ENCODE measurements around the gene PCDH9. TPM values are rescaled to one million over a fixed set of nuclear protein-coding genes. Genes with fewer than 3 reads are reported as not detected.

The PCDH9 gene
- total and polyA plus RNA-seq, 10 of the 15 experiments (the other 5 are each of a cell fraction or from before 2014, with no cell fraction given) = 0.02 to 2.3 (median 0.05) TPM; not detected in 1

DNA sequence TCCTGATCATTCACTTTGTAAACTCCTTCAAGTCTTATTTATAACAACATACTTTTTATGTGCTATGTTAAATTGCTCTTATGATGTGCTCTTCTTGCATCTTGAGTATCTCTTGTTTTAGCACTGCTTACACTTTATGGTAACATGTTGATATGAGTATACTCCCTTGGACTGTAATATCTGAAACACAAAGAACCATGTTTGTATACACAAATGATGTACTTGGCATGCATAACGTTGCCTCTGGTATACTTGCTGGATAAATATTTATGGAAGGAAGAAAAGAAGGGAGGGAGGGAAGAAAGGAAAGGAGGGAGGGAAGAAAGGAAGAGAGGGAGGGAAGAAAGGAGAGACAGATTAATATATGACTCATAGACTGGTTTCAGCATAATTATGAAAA, 333.2 kb downstream of the PCDH9 start:
- WGBS (ENCODE audit: insufficient coverage, insufficient replicate concordance, low lambda C conversion rate, missing lambda C conversion rate) = 8% methylated on average over 1 of the region's 1 CpG
- ChIA-PET SMC1A (ENCODE audit: uncharacterized antibody, unreplicated experiment) (no interaction called here), CTCF (no interaction called here), RAD21 (ENCODE audit: unreplicated experiment) (no interaction called here), POLR2A (no interaction called here)
- no peak overlapping the region for H3K4me2 ChIP-seq (ENCODE audit: control insufficient read depth, insufficient read depth)
- no peak for TF ChIP-seq RELA (IDR thresholded peaks at IDR 0.05; ENCODE audit: borderline replicate concordance, partially characterized antibody)
- TF ChIP-seq HDGF (IDR thresholded peaks at IDR 0.05) = no peak
- no peak for TF ChIP-seq MYB (IDR thresholded peaks at IDR 0.05; ENCODE audit: borderline replicate concordance, low read depth, low read length)
- no peak for TF ChIP-seq TCF3 (IDR thresholded peaks at IDR 0.05; ENCODE audit: borderline replicate concordance, insufficient read depth, low read depth, low read length)
- no peak for TF ChIP-seq POLR2A (IDR thresholded peaks at IDR 0.05; ENCODE audit: low read depth, low read length)
- no peak for TF ChIP-seq POU2F2 (IDR thresholded peaks at IDR 0.05; ENCODE audit: borderline replicate concordance, low read depth, low read length)
- no peak for TF ChIP-seq NRF1 (conservative IDR thresholded peaks at IDR 0.05; ENCODE audit: low read depth, low read length)
- TF ChIP-seq KLF5 (IDR thresholded peaks at IDR 0.05; ENCODE audit: partially characterized antibody) = no peak
- TF ChIP-seq TAF1 (IDR thresholded peaks at IDR 0.05; ENCODE audit: borderline replicate concordance, low read depth, low read length) = no peak
- no peak for TF ChIP-seq SREBF1 (IDR thresholded peaks at IDR 0.05; ENCODE audit: low read length)
- TF ChIP-seq JUND (IDR thresholded peaks at IDR 0.05; ENCODE audit: low read depth, low read length) = no peak
- TF ChIP-seq, protein P1, sequence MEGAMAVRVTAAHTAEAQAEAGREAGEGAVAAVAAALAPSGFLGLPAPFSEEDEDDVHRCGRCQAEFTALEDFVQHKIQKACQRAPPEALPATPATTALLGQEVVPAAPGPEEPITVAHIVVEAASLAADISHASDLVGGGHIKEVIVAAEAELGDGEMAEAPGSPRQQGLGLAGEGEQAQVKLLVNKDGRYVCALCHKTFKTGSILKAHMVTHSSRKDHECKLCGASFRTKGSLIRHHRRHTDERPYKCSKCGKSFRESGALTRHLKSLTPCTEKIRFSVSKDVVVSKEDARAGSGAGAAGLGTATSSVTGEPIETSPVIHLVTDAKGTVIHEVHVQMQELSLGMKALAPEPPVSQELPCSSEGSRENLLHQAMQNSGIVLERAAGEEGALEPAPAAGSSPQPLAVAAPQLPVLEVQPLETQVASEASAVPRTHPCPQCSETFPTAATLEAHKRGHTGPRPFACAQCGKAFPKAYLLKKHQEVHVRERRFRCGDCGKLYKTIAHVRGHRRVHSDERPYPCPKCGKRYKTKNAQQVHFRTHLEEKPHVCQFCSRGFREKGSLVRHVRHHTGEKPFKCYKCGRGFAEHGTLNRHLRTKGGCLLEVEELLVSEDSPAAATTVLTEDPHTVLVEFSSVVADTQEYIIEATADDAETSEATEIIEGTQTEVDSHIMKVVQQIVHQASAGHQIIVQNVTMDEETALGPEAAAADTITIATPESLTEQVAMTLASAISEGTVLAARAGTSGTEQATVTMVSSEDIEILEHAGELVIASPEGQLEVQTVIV (IDR thresholded peaks at IDR 0.05; ENCODE audit: borderline replicate concordance, partially characterized antibody) = no peak
- no peak for TF ChIP-seq TCF12 (IDR thresholded peaks at IDR 0.05; ENCODE audit: low read depth, low read length)
- no peak for TF ChIP-seq PAX5 (IDR thresholded peaks at IDR 0.05; ENCODE audit: borderline replicate concordance, low read depth, low read length)
- TF ChIP-seq MTA3 (IDR thresholded peaks at IDR 0.05; ENCODE audit: borderline replicate concordance, low read length) = no peak
- no peaks in the 10 kb centered on the region for H3K9me3 ChIP-seq (replicated peaks; ENCODE audit: control insufficient read depth, insufficient read depth, low read length)
- FAIRE-seq = no peak
- DNase-seq (ENCODE audit: low read depth, low spot score) = no peak
- in situ Hi-C loops (cut with MboI) = no loop called here
- no peak for ATAC-seq
- no peak overlapping the region for H3K27ac ChIP-seq (ENCODE audit: control insufficient read depth, insufficient read depth)
- H3K4me3 ChIP-seq = no peak overlapping the region
- H3K79me2 ChIP-seq (ENCODE audit: control insufficient read depth, insufficient read depth, low read length) = no peaks in the 10 kb centered on the region
- H3K9ac ChIP-seq (ENCODE audit: control insufficient read depth, insufficient read depth, low read length) = no peak overlapping the region
- no peaks in the 10 kb centered on the region for H3K27me3 ChIP-seq (replicated peaks in 1 of 2; ENCODE audit: control insufficient read depth in 2 of 2, insufficient read depth in 2 of 2, low read length in 1 of 2)
- H3K36me3 ChIP-seq (ENCODE audit: control insufficient read depth in 2 of 2, insufficient read depth in 2 of 2, low read length in 1 of 2) = no peaks in the 10 kb centered on the region
- H2AFZ ChIP-seq (ENCODE audit: control insufficient read depth, low read depth, low read length) = no peak overlapping the region
- no peaks in the 10 kb centered on the region for H3K4me1 ChIP-seq (ENCODE audit: control insufficient read depth, insufficient read depth, low read length)
- intact Hi-C loops (cut with micrococcal nuclease; ENCODE audit: unreplicated experiment) = no loop called here
- H4K20me1 ChIP-seq (ENCODE audit: control insufficient read depth, insufficient read depth) = no peaks in the 10 kb centered on the region
- no TSS peak for BruUV-seq (replicated peaks)
